Osteocyte (in vitro differentiated cells): ENCODE measurements around the gene MAMDC4. TPM values are rescaled to one million over a fixed set of nuclear protein-coding genes. Genes with fewer than 3 reads are reported as not detected.
"Not testable (repeated sequence)": the region's sequence is repeated elsewhere in the genome, so short reads cannot be mapped to it uniquely, and the experiment has no call there.

Experiments
- DNase-seq: peaks from one replicate; pipeline ENCODE4 v3.0.0; 2021; ENCODE audit warnings: mixed read lengths; ENCODE audit not compliant: unreplicated experiment; ENCODE audit errors: extremely low spot score
- H3K27ac Mint-ChIP-seq: one replicate; pipeline ENCODE4 v1.8.0; 2021; ENCODE audit warnings: mild to moderate bottlenecking, mixed read lengths; ENCODE audit not compliant: unreplicated experiment
- H3K27me3 Mint-ChIP-seq: one replicate; pipeline ENCODE4 v1.8.0; 2021; ENCODE audit warnings: mixed read lengths; ENCODE audit not compliant: unreplicated experiment
- H3K36me3 Mint-ChIP-seq: one replicate; pipeline ENCODE4 v1.8.0; 2021; ENCODE audit warnings: mixed read lengths; ENCODE audit not compliant: unreplicated experiment
- H3K4me1 Mint-ChIP-seq: one replicate; pipeline ENCODE4 v1.8.0; 2021; ENCODE audit warnings: mixed read lengths; ENCODE audit not compliant: unreplicated experiment
- H3K4me3 Mint-ChIP-seq: one replicate; pipeline ENCODE4 v1.8.0; 2021; ENCODE audit warnings: mild to moderate bottlenecking, moderate library complexity, mixed read lengths; ENCODE audit not compliant: unreplicated experiment
- H3K9me3 Mint-ChIP-seq: one replicate; pipeline ENCODE4 v1.8.0; 2021; ENCODE audit warnings: mixed read lengths; ENCODE audit not compliant: unreplicated experiment
- CTCF ChIP-seq: fragments of 200-600 bp; sonication (generic); IDR thresholded peaks from 2 replicates; pipeline ENCODE4 v1.5.0; 2021; ENCODE audit warnings: antibody characterized with exemption, mild to moderate bottlenecking, moderate library complexity
- total RNA-seq: library from RNA; stranded (reverse); gene quantifications from 2 replicates; pipeline ENCODE4 v1.2.1, GENCODE V29; 2021

The MAMDC4 gene
- total RNA-seq, 1 donor from 2014 or later: 9.4 TPM

GRCh38 chr9:136842380-136842948, 9.7 kb upstream of the MAMDC4 start, which contains the start of gene AJM1:
Gene AJM1 (plus strand): TSS chr9:136842478. CDS start chr9:136844415, 1,937 bp downstream.
- TF ChIP-seq CTCF: peak; percentile 89
- DNase-seq: peak; percentile 93
- H3K36me3 Mint-ChIP-seq, H3K9me3 Mint-ChIP-seq, H3K27me3 Mint-ChIP-seq: not testable (repeated sequence)
- peak within 1 kb of the TSS; percentile 76 for H3K4me3 Mint-ChIP-seq
- H3K4me1 Mint-ChIP-seq: peaks cover 44% of the 10 kb centered on the region
- peak within 1 kb of the TSS; percentile 81 for H3K27ac Mint-ChIP-seq

- not testable (repeated sequence) for H3K36me3 Mint-ChIP-seq, H3K9me3 Mint-ChIP-seq, DNase-seq, H3K27me3 Mint-ChIP-seq, H3K27ac Mint-ChIP-seq
- Mint-ChIP-seq H3K4me1 (peaks cover 44% of the 10 kb centered on the region), H3K4me3 (peak overlapping the region; percentile 40)
These were observed 8.9 kb upstream of the MAMDC4 start for GRCh38 chr9:136843159-136843800.

- H3K9me3 Mint-ChIP-seq, H3K27ac Mint-ChIP-seq, H3K36me3 Mint-ChIP-seq, H3K27me3 Mint-ChIP-seq, DNase-seq: not testable (repeated sequence)
- H3K4me1 Mint-ChIP-seq: peaks cover 40% of the 10 kb centered on the region
- H3K4me3 Mint-ChIP-seq: peak overlapping the region; percentile 40
- peak; percentile 69 for TF ChIP-seq CTCF
These were observed 8.1 kb upstream of the MAMDC4 start for GRCh38 chr9:136843801-136844740.

GRCh38 chr9:136844761-136845464, 7.2 kb upstream of the MAMDC4 start:
- Mint-ChIP-seq H3K4me1 (peaks cover 38% of the 10 kb centered on the region), H3K4me3 (peak overlapping the region; percentile 45), H3K27ac (no peak overlapping the region), H3K36me3 (peaks cover 2% of the 10 kb centered on the region), H3K27me3 (no peaks in the 10 kb centered on the region), H3K9me3 (no peaks in the 10 kb centered on the region)
- no peak for TF ChIP-seq CTCF
- no peak for DNase-seq

GRCh38 chr9:136845465-136846260, 6.5 kb upstream of the MAMDC4 start:
- peak overlapping the region; percentile 45 for H3K4me3 Mint-ChIP-seq
- H3K9me3 Mint-ChIP-seq: no peaks in the 10 kb centered on the region
- H3K27ac Mint-ChIP-seq: no peak overlapping the region
- no peak for DNase-seq
- H3K4me1 Mint-ChIP-seq: peaks cover 38% of the 10 kb centered on the region
- H3K36me3 Mint-ChIP-seq: no peaks in the 10 kb centered on the region
- TF ChIP-seq CTCF: no peak
- H3K27me3 Mint-ChIP-seq: no peaks in the 10 kb centered on the region
